K562 (cell line): Measurements from ENCODE around the gene FAM149B1. TPM values are rescaled to one million over a fixed set of nuclear protein-coding genes. Genes with fewer than 3 reads are reported as not detected.

Source experiments
- CEBPB ChIP-seq: fragments of 450-650 bp; IDR thresholded peaks from 2 replicates; pipeline ENCODE4 v1.6.1; 2016; ENCODE audit warnings: missing genetic modification characterization, missing compliant biosample characterization
- EHMT2 ChIP-seq: fragments of 450-650 bp; IDR thresholded peaks from 2 replicates; pipeline ENCODE4 v1.6.1; 2018; ENCODE audit warnings: antibody characterized with exemption
- ETS2 ChIP-seq: IDR thresholded peaks from 2 replicates; pipeline ENCODE4 v1.6.1; 2016; ENCODE audit warnings: borderline replicate concordance, missing genetic modification characterization, mild to moderate bottlenecking, moderate library complexity, missing compliant biosample characterization; ENCODE audit not compliant: poor library complexity, severe bottlenecking
- KLF16 ChIP-seq: IDR thresholded peaks from 2 replicates; pipeline ENCODE4 v1.6.1; 2016; ENCODE audit warnings: antibody characterized with exemption
- MEF2D ChIP-seq: conservative IDR thresholded peaks from 2 replicates; pipeline ENCODE4 v1.6.1; 2016; ENCODE audit warnings: low read depth, missing genetic modification characterization, missing compliant biosample characterization
- NFATC3 ChIP-seq: fragments of 450-650 bp; IDR thresholded peaks from 2 replicates; pipeline ENCODE4 v1.6.1; 2017; ENCODE audit warnings: mild to moderate bottlenecking
- POLR2H ChIP-seq: IDR thresholded peaks from 2 replicates; pipeline ENCODE4 v1.6.1; 2016; ENCODE audit warnings: missing genetic modification characterization, low read depth, mild to moderate bottlenecking, control low read depth, missing compliant biosample characterization, moderate library complexity
- RBM17 ChIP-seq: fragments of 200-400 bp; formaldehyde crosslinking; IDR thresholded peaks from 2 replicates; pipeline ENCODE4 v1.6.1; 2017; ENCODE audit warnings: low read depth, mild to moderate bottlenecking, low read length, borderline replicate concordance
- SMAD4 ChIP-seq: fragments of 250-450 bp; sonication (Bioruptor Pico); conservative IDR thresholded peaks from 2 replicates; pipeline ENCODE4 v1.8.0; 2021; ENCODE audit warnings: inconsistent platforms, mild to moderate bottlenecking, moderate library complexity
- TGIF2 ChIP-seq: sonication (generic); formaldehyde crosslinking; IDR thresholded peaks from 2 replicates; pipeline ENCODE4 v1.8.1; 2022; ENCODE audit warnings: mild to moderate bottlenecking, missing genetic modification reagents, moderate library complexity
- ZEB2 ChIP-seq: fragments of 450-650 bp; IDR thresholded peaks from 2 replicates; pipeline ENCODE4 v1.6.1; 2016
- ZNF146 ChIP-seq: IDR thresholded peaks from one replicate; pipeline ENCODE4 v1.6.1; 2018; ENCODE audit warnings: missing compliant biosample characterization; ENCODE audit not compliant: unreplicated experiment
- ZNF3 ChIP-seq: fragments of 250-450 bp; sonication (Bioruptor Pico); IDR thresholded peaks from 2 replicates; pipeline ENCODE4 v1.5.0; 2021; ENCODE audit warnings: mild to moderate bottlenecking, moderate library complexity
- polyA plus RNA-seq, 8 experiments: library from polyadenylated mRNA; depleted of rRNA in 4 of 8; stranded (reverse) in 5 of 8; unstranded in 3 of 8; fragments of >200 nt; fragmentation: Nextera tagmentation in 2 of 8; fragmentation: Illumina TruSeq in 1 of 8; extraction: Ambion mirVana in 2 of 8; extraction: Trizol in 1 of 8; gene quantifications; 2 replicates each; pipeline versions ENCODE4 v1.2.1 to v1.2.3, GENCODE V29; 2011 to 2014; ENCODE audit warnings: inconsistent platforms in 1 of 8, missing spikeins in 1 of 8
- total RNA-seq, 7 experiments: library from RNA; depleted of rRNA in 6 of 7; stranded (reverse); fragments of >200 nt in 6 of 7; fragmentation: Illumina TruSeq in 2 of 7; extraction: Trizol in 2 of 7; gene quantifications; 2 replicates each; pipeline versions ENCODE4 v1.2.1 to v1.2.3, GENCODE V29; 2011 to 2021; ENCODE audit warnings: low replicate concordance in 1 of 7
- TF ChIP-seq, protein P1 (sequence below), 2 experiments: fragments of 150-350 bp in 1 of 2; IDR thresholded peaks; 2 replicates each; pipeline ENCODE4 v1.6.1; 2012 to 2016; ENCODE audit warnings: low read depth in 2 of 2, low read length in 2 of 2, mild to moderate bottlenecking in 1 of 2, moderate library complexity in 1 of 2
- TF ChIP-seq, protein P2 (sequence below): fragments of 450-650 bp; IDR thresholded peaks from 2 replicates; pipeline ENCODE4 v1.6.1; 2017; ENCODE audit warnings: antibody characterized with exemption
- TF ChIP-seq, protein P3 (sequence below), 2 experiments: fragments of 450-650 bp; IDR thresholded peaks; 2 replicates each; pipeline ENCODE4 v1.6.1; 2016
- TF ChIP-seq, protein P4 (sequence below): sonication (generic); formaldehyde crosslinking; IDR thresholded peaks from 2 replicates; pipeline ENCODE4 v1.8.0; 2022; ENCODE audit warnings: mild to moderate bottlenecking, missing genetic modification reagents
- TF ChIP-seq, protein P5 (sequence below): fragments of 450-650 bp; IDR thresholded peaks from 2 replicates; pipeline ENCODE4 v1.6.1; 2016; ENCODE audit warnings: borderline replicate concordance

The FAM149B1 gene
- total and polyA plus RNA-seq, 9 of the 15 experiments (the other 6 are each of a cell fraction or from before 2014, with no cell fraction given) = 4.2 to 18.5 (median 9.3) TPM

DNA sequence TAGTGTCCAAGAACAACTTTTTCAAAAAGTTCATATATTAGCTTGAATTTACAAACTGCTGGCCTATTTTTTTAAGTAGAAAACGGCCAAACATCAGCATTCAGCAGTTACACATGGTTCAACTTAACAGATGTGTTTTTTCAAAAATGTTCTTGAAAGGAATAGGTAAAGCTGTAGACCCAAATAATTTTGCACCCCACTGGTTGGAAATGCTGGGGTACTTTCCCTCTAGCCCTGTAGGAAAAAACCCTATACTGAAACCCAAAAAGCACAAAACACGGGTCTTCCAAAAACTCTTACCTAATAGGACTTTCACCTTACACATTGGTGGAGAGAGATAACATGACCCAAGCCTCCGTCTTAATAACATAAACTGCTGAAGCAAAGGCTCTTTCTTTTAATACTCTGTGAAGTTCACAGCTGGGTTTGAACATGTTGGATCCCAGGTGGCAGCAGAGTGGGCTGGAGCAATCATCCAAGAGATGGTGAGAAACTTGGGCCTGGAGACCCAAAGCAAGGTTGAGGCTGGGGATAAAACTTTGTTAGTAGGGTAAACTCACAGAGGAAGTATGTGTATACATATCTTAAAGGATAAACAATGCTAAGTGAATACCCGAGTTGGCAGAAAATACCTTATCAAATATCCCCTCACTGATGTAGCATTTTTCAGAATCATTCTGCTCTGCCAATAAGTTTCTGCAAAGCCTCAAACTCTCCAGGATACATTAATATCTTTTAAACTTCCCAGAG lies 79.8 kb downstream of the FAM149B1 start (continued):
- TF ChIP-seq, protein P1, sequence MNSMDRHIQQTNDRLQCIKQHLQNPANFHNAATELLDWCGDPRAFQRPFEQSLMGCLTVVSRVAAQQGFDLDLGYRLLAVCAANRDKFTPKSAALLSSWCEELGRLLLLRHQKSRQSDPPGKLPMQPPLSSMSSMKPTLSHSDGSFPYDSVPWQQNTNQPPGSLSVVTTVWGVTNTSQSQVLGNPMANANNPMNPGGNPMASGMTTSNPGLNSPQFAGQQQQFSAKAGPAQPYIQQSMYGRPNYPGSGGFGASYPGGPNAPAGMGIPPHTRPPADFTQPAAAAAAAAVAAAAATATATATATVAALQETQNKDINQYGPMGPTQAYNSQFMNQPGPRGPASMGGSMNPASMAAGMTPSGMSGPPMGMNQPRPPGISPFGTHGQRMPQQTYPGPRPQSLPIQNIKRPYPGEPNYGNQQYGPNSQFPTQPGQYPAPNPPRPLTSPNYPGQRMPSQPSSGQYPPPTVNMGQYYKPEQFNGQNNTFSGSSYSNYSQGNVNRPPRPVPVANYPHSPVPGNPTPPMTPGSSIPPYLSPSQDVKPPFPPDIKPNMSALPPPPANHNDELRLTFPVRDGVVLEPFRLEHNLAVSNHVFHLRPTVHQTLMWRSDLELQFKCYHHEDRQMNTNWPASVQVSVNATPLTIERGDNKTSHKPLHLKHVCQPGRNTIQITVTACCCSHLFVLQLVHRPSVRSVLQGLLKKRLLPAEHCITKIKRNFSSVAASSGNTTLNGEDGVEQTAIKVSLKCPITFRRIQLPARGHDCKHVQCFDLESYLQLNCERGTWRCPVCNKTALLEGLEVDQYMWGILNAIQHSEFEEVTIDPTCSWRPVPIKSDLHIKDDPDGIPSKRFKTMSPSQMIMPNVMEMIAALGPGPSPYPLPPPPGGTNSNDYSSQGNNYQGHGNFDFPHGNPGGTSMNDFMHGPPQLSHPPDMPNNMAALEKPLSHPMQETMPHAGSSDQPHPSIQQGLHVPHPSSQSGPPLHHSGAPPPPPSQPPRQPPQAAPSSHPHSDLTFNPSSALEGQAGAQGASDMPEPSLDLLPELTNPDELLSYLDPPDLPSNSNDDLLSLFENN (IDR thresholded peaks at IDR 0.05; ENCODE audit: low read depth in 2 of 2, low read length in 2 of 2) = no peak
- TF ChIP-seq SMAD4 (CRISPR knock-in tag) (no peak), KLF16 (0 out of 2 replicates have a peak, but pooled peaks have one; percentile 39), CEBPB (tag) (peak; percentile 54), ZEB2 (no peak), MEF2D (tag) (no peak), ZNF146 (no peak), NFATC3 (0 out of 2 replicates have a peak, but pooled peaks have one; percentile 18), TGIF2 (CRISPR knock-in tag) (no peak), POLR2H (tag) (no peak; the same call in 1 of the 2 replicates), ETS2 (tag) (no peak), ZNF3 (CRISPR knock-in tag) (0 out of 2 replicates have a peak, but pooled peaks have one; percentile 8), RBM17 (no peak), EHMT2 (0 out of 2 replicates have a peak, but pooled peaks have one; percentile 13)
- TF ChIP-seq, protein P2, sequence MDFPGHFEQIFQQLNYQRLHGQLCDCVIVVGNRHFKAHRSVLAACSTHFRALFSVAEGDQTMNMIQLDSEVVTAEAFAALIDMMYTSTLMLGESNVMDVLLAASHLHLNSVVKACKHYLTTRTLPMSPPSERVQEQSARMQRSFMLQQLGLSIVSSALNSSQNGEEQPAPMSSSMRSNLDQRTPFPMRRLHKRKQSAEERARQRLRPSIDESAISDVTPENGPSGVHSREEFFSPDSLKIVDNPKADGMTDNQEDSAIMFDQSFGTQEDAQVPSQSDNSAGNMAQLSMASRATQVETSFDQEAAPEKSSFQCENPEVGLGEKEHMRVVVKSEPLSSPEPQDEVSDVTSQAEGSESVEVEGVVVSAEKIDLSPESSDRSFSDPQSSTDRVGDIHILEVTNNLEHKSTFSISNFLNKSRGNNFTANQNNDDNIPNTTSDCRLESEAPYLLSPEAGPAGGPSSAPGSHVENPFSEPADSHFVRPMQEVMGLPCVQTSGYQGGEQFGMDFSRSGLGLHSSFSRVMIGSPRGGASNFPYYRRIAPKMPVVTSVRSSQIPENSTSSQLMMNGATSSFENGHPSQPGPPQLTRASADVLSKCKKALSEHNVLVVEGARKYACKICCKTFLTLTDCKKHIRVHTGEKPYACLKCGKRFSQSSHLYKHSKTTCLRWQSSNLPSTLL = no peak
- TF ChIP-seq, protein P3, sequence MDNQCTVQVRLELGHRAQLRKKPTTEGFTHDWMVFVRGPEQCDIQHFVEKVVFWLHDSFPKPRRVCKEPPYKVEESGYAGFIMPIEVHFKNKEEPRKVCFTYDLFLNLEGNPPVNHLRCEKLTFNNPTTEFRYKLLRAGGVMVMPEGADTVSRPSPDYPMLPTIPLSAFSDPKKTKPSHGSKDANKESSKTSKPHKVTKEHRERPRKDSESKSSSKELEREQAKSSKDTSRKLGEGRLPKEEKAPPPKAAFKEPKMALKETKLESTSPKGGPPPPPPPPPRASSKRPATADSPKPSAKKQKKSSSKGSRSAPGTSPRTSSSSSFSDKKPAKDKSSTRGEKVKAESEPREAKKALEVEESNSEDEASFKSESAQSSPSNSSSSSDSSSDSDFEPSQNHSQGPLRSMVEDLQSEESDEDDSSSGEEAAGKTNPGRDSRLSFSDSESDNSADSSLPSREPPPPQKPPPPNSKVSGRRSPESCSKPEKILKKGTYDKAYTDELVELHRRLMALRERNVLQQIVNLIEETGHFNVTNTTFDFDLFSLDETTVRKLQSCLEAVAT (IDR thresholded peaks at IDR 0.05) = 0 out of 4 replicates have a peak, but pooled peaks of 1 of the 2 experiments have one; percentile 23
- TF ChIP-seq, protein P4, sequence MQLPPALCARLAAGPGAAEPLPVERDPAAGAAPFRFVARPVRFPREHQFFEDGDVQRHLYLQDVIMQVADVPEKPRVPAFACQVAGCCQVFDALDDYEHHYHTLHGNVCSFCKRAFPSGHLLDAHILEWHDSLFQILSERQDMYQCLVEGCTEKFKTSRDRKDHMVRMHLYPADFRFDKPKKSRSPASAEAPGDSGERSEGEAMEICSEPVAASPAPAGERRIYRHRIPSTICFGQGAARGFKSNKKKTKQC (CRISPR knock-in tag) = no peak
- TF ChIP-seq, protein P5, sequence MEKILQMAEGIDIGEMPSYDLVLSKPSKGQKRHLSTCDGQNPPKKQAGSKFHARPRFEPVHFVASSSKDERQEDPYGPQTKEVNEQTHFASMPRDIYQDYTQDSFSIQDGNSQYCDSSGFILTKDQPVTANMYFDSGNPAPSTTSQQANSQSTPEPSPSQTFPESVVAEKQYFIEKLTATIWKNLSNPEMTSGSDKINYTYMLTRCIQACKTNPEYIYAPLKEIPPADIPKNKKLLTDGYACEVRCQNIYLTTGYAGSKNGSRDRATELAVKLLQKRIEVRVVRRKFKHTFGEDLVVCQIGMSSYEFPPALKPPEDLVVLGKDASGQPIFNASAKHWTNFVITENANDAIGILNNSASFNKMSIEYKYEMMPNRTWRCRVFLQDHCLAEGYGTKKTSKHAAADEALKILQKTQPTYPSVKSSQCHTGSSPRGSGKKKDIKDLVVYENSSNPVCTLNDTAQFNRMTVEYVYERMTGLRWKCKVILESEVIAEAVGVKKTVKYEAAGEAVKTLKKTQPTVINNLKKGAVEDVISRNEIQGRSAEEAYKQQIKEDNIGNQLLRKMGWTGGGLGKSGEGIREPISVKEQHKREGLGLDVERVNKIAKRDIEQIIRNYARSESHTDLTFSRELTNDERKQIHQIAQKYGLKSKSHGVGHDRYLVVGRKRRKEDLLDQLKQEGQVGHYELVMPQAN = no peak
